GM21447 (cell line): ENCODE data around the gene ZP1.

ENCODE experiments used
- ATAC-seq: cut with Tn5 transposase; IDR thresholded peaks from one replicate; pipeline ENCODE4 v1.9.1; 2021; ENCODE audit not compliant: unreplicated experiment

Gene ZP1

DNA sequence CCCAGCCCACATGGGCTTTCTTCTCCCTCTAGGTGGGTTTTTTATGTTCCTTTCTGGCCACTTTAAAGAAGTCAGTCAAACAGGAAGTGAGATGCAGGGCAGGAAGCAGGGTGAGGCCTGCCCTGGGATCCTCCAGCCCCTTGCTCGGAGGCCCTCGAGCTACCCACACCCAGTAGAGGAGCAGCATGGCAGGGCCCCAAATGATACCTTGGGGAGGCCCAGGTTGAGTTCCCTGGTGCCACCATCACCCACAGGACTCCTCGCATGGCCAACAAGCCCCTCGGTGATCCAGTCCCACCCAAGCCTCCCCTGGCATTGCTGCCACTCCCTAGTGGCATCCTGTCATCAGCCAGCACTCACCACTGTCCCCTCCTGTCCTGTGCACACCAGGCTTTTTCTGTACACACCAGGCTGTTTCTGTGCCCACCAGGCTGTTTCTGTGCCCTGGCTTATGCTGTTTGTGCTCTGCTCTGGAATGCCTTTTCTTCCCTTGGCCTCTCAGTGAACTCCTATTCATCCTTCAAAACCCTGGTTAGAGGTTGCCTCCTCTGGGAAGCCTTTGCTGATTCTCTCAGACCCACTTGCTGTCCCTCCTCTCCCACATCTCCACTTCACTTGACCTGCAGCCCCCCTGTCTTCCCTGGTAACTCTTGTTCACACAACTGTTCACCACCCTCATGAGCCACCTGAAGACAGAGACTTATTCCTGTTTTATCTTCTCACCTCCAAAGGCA is 8.4 kb upstream of the ZP1 start:
- ATAC-seq = no peak

DNA sequence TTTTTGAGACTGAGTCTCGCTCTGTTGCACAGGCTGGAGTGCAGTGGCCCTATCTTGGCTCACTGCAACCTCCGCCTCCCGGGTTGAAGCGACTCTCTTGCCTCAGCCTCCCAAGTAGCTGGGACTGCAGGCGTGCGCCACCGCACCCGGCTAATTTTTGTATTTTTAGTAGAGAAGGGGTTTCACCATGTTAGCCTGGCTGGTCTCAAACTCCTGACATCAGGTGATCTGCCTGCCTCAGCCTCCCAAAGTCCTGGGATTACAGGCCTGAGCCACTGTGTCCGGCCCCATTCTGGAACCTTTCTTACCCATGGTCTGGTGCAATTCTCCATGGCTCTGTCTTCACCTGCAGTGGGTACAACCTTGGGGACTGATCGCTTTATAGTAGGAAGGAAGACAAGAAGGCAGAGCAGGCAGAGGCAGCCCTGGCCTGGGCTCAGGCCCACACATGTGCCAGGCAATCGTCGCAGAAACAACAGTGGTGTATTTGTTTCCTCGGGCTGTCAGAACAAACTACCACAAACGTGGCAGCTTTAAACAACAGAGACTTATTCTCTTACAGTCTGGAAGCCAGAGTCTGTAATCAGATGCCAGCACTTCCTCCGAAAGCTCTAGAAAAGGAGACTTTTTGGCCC is 7.6 kb upstream of the ZP1 start:
- no peak for ATAC-seq

DNA sequence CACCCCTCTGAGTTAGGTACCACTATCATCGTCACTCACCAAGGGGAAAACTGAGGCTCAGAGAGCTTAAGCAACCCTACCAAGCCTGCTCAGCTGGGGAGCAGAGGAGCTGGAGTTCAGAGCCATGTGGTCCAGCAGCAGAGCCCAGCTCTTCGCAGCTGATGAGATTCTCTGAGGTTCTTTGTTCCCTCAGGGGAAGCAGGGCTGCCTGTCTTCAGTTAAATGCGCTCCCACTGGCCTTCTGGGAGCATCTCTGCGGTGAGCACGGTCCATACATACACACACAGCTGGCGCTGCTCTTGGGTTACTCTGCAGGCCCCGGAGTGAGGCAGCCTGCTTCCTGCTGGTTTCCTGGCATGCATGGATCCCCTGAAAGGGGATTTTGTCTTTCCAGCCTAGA is 6.4 kb upstream of the ZP1 start:
- no peak for ATAC-seq

DNA sequence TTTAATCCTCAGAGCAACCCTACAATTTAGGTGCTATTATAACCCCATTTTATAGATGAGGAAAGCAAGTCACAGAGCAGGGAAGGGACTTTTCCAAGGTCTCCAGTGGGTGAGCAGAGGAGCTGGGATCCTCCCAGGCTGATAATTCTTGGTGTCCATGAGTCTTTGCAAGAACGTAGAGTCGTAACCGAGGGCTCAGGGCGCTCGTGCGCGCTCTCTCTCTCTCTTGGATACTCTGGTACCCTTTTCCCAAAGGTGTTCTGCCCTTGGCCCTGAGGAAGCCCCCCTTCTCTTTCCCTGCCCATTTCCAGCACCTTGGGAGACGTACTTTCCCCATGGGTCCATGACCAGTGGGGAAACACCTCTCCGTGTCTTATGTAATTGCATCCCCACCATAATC is 5.2 kb upstream of the ZP1 start:
- ATAC-seq = no peak

- ATAC-seq = no peak
Measured at GRCh38 chr11:60863550-60864521, 3.5 kb upstream of the ZP1 start.

- ATAC-seq = no peak
Measured at GRCh38 chr11:60864856-60865513, 2.4 kb upstream of the ZP1 start.

- ATAC-seq = no peak
Measured at GRCh38 chr11:60867871-60868681, 734 bp downstream of the ZP1 start.

DNA sequence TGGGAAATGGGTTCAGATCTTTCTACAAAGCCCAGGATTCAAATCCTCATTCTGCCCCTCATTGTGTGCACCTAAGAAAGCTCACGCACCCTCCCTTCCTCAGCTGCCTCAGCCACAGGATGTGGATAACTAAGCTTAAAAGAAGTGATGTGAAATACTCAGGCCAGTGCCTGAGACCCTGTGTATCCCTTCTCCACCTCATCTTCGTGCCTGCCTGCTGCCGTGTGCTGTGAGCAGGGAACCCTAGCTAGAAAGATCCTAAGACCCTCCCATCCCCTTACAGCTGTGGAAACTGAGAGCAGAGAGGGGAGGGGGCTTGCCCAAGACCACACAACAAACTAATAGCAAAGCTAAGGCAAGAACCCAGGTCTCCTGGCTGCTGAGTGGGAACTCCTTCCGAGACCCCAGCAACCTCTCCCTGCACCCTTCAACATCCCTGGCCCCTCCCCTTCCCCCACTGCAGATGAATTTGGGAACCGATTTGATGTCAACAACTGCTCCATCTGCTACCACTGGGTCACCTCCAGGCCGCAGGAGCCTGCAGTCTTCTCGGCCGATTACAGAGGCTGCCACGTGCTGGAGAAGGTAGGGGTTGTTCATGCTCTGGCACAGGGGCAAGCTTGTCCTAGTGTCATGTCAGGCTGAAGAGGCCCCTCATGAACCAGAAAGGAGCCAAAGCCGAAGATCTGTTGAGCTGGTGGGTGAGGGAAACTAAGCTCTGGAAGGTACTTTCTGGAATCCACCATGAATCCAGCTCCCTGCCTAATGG is 1.5 kb downstream of the ZP1 start:
- ATAC-seq = no peak

DNA sequence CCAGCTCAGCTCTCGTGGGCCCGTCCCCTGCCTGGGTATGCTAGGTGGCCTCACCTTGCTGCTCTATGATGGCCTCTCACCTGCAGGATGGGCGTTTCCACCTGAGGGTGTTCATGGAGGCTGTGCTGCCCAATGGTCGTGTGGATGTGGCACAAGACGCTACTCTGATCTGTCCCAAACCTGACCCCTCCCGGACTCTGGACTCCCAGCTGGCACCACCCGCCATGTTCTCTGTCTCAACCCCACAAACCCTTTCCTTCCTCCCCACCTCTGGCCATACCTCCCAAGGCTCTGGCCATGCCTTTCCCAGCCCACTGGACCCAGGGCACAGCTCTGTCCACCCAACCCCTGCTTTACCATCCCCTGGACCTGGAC is 2.1 kb downstream of the ZP1 start:
- no peak for ATAC-seq

DNA sequence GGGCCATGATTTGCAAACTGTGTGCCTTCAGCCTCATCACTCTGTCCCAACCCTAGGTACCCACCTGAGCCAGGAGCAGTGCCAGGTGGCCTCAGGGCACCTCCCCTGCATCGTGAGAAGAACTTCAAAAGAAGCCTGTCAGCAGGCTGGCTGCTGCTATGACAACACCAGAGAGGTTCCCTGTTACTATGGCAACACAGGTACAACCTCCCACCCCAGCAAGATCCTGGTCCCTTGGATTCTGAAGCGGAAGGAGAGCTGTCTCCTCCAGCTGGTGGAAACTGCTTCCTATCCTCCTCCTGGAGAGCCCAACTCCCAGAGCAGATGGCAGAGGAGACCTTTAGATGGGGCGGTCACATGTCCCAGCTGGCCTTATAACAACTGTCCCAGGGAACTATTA is 2.9 kb downstream of the ZP1 start:
- no peak for ATAC-seq

GRCh38 chr11:60870733-60871377 is 3.5 kb downstream of the ZP1 start:
- ATAC-seq = no peak

DNA sequence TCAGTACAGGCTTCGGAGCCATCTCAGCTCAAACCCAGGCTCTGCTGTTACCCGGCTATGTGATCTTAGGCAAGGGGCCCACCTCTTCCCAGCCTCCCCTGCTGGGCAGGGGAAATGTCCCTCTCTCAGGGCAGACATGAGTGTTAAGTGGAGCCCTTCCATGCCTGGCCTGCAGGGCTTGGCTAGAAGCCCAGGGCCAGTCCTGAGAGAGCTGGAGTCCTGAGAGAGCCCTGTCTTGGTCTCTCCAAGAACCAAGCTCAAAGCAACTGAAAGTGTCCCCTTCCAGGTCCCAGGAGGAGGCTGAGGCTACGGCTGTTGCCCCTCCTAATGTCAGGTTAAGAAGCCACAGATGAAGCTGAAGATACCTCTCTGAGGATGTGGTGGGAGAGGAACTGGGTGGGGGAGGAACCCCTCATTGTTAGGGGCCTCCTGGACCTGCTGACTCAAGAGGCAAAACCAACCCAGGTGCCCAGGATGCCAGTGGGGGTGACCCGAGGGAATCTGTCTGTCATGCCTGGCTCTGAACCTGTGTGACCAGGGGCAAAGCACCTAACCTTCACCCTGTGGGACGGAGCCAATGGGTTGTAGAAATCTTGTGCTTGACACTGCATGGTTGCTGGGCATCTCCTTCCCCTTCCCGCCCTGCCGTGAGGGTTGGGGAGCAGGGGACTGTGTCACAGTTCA is 4.2 kb downstream of the ZP1 start:
- no peak for ATAC-seq

GRCh38 chr11:60872124-60872960 is 5.0 kb downstream of the ZP1 start:
- no peak for ATAC-seq

DNA sequence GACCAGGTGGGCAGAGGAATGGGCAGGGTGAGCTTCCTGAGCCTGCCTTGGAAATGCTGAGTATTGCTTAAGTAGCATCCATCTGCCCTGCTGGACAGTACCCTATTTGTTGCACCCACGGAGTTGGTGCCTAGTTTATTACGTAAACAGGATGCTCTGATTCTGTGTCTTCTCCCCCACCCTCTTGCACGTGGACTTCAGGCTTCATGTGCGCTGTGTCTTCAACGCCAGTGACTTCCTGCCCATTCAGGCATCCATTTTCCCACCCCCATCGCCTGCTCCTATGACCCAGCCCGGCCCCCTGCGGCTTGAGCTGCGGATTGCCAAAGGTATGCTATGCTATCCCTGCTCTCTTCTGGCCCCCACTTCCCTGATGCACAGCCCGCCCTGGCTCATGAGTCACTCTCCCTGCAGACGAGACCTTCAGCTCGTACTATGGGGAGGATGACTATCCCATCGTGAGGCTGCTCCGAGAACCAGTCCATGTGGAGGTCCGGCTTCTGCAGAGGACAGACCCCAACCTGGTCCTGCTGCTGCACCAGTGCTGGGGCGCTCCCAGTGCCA is 5.7 kb downstream of the ZP1 start:
- no peak for ATAC-seq

DNA sequence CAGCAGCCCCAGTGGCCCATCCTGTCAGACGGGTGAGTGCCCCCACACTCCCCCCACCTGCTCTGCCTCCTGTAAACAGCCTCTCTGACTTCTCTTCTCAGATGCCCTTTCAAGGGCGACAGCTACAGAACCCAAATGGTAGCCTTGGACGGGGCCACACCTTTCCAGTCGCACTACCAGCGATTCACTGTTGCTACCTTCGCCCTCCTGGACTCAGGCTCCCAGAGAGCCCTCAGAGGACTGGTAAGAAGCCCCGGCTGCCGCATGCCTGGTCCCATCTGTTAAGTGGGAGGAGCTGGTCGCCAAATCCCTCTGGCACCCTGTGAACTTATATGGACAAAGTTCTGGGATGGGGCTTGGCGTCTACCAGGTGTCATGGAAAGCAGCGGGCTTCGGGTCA is 6.2 kb downstream of the ZP1 start:
- no peak for ATAC-seq

DNA sequence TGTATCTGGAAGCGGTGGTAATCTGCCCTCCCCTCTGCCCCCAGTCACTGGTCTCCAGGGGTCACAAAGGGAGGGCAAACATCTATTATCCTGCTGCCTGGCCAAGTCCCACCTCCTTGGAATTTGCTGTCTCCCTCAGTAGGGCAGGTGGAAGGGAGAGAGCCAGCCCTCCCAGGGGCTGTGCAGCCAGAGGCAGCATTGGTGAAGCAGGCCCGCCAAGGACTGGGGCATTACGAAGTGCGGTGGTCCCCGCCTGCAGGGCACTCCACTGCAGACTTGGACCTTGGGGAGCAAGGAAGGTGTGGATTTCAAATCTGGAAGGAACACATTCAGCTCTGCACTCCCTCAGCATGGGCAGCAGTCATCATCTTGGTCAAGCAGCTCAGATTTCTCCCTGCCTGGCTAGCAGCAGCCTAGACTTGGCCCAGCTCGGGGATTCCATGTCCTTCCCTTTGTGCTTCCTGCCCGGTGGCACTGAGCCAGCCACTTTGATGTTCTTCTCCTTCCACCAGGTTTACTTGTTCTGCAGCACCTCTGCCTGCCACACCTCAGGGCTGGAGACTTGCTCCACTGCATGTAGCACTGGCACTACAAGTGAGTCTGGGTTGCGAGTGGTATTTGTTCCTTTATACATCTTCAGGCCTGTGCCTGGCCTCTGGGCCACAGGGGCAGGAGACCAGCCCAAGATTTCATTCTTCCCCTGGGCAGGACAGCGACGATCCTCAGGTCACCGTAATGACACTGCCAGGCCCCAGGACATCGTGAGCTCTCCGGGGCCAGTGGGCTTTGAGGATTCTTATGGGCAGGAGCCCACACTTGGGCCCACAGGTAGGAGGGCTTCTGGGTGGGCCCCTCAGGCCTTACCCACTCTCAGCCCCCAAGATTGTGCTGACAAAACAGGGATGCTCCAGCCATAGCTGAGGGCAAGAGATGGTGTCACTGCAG is 7.4 kb downstream of the ZP1 start:
- ATAC-seq = no peak
